ENCODE measurements around the gene ARL10. TPM values are rescaled to one million over a fixed set of nuclear protein-coding genes. Genes with fewer than 3 reads are reported as not detected.

The ARL10 gene
- total and polyA plus RNA-seq, 4 donors = 0.35 to 2.2 (median 1.5) TPM

GRCh38 chr5:176413255-176413565 lies 47.9 kb downstream of the ARL10 start (continued):
- no peak for TF ChIP-seq REST (IDR thresholded peaks at IDR 0.05)

- H3K4me1 ChIP-seq (ENCODE audit: control insufficient read depth in 4 of 4, insufficient read depth in 4 of 4, low read length in 3 of 4) = peaks cover 4 to 19% (median 11%) of the 10 kb centered on the region in 4 donors
- peaks cover 0 to 8% (median 2%) of the 10 kb centered on the region in 4 donors for H3K36me3 ChIP-seq (ENCODE audit: control insufficient read depth in 4 of 4, insufficient read depth in 3 of 4, low read depth in 1 of 4, low read length in 3 of 4)
- WGBS = 96% methylated on average over 7 of the region's 7 CpGs
- no peaks in the 10 kb centered on the region for H3K9me3 ChIP-seq (ENCODE audit: control insufficient read depth in 4 of 4, low read length in 3 of 4)
- H3K9ac ChIP-seq (ENCODE audit: low read depth in 1 of 2, low read length in 2 of 2) = no peak overlapping the region
- no peaks in the 10 kb centered on the region for H3K27me3 ChIP-seq (ENCODE audit: control insufficient read depth in 4 of 4, insufficient read depth in 4 of 4, low read length in 3 of 4)
- DNase-seq (ENCODE audit: low spot score) = no peak
- TF ChIP-seq JUND (IDR thresholded peaks at IDR 0.05) (no peak), YY1 (IDR thresholded peaks at IDR 0.05) (no peak), TAF1 (conservative IDR thresholded peaks at IDR 0.05) (no peak), NR2F2 (IDR thresholded peaks at IDR 0.05) (no peak), SP1 (IDR thresholded peaks at IDR 0.05) (no peak), GABPA (IDR thresholded peaks at IDR 0.05 in 1 of 2, conservative IDR thresholded peaks at IDR 0.05 in 1 of 2) (no peak), CTCF (IDR thresholded peaks at IDR 0.05; ENCODE audit: low read depth, low read length, missing input control) (no peak), HNF4A (conservative IDR thresholded peaks at IDR 0.05) (no peak), FOXA1 (IDR thresholded peaks at IDR 0.05) (no peak), RAD21 (IDR thresholded peaks at IDR 0.05) (no peak), ZBTB33 (IDR thresholded peaks at IDR 0.05) (no peak)
- H3K27ac ChIP-seq (ENCODE audit: low read depth in 1 of 2, low read length in 2 of 2) = no peak overlapping the region
- H3K4me3 ChIP-seq (ENCODE audit: low read depth in 1 of 3, low read length in 3 of 3) = no peak overlapping the region
These were observed 48.5 kb downstream of the ARL10 start for GRCh38 chr5:176413709-176414191.

GRCh38 chr5:176414704-176415103 lies 49.4 kb downstream of the ARL10 start:
- H3K36me3 ChIP-seq (ENCODE audit: control insufficient read depth in 4 of 4, insufficient read depth in 3 of 4, low read depth in 1 of 4, low read length in 3 of 4) = peaks cover 0 to 5% (median 2%) of the 10 kb centered on the region in 4 donors
- H3K9ac ChIP-seq (ENCODE audit: low read depth in 1 of 2, low read length in 2 of 2) = peak overlapping the region in 1 of 2 donors; percentile 75
- H3K27ac ChIP-seq (ENCODE audit: low read depth in 1 of 2, low read length in 2 of 2) = no peak overlapping the region
- H3K4me1 ChIP-seq (ENCODE audit: control insufficient read depth in 4 of 4, insufficient read depth in 4 of 4, low read length in 3 of 4) = peaks cover 4 to 19% (median 11%) of the 10 kb centered on the region in 4 donors
- 69% methylated on average over 3 of the region's 3 CpGs for whole genome bisulfite sequencing
- no peaks in the 10 kb centered on the region for H3K27me3 ChIP-seq (ENCODE audit: control insufficient read depth in 4 of 4, insufficient read depth in 4 of 4, low read length in 3 of 4)
- no peak for DNase-seq (ENCODE audit: low spot score)
- no peaks in the 10 kb centered on the region for H3K9me3 ChIP-seq (ENCODE audit: control insufficient read depth in 4 of 4, low read length in 3 of 4)
- H3K4me3 ChIP-seq (ENCODE audit: low read depth in 1 of 3, low read length in 3 of 3) = no peak overlapping the region
- TF ChIP-seq REST (IDR thresholded peaks at IDR 0.05) = no peak
- no peak for TF ChIP-seq EGR1 (IDR thresholded peaks at IDR 0.05; ENCODE audit: low read depth in 2 of 2)
